CD8-positive, alpha-beta memory T cell (primary cell): ENCODE data around the gene BAG5. TPM values are rescaled to one million over a fixed set of nuclear protein-coding genes. Genes with fewer than 3 reads are reported as not detected.
"Not testable (repeated sequence)": the region's sequence is repeated elsewhere in the genome, so short reads cannot be mapped to it uniquely, and the experiment has no call there.

Experiments used
- CTCF ChIA-PET: fragments of 350-600 bp; sonication (Branson Sonifier 250); formaldehyde crosslinking; loops from one replicate; lab custom pipeline; 2021; ENCODE audit warnings: antibody characterized with exemption; lab: Charles Lee
- POLR2A ChIA-PET: fragments of 350-600 bp; sonication (Branson Sonifier 250); formaldehyde crosslinking; loops from one replicate; lab custom pipeline; 2021; ENCODE audit warnings: antibody characterized with exemption; lab: Charles Lee
- DNase-seq, 5 donors: peaks; one replicate each; pipeline versions ENCODE4 v3.0.0 to v3.0.0-alpha.2; 2020 to 2022; ENCODE audit warnings: mixed read lengths in 1 of 5
- H3K27ac ChIP-seq: one replicate; pipeline ENCODE4 v1.7.0; 2013; ENCODE audit warnings: low read depth, mild to moderate bottlenecking, low read length, moderate library complexity
- H3K27me3 ChIP-seq: 2 replicates; pipeline ENCODE4 v1.7.0; 2013; ENCODE audit warnings: low read length, mild to moderate bottlenecking; ENCODE audit not compliant: insufficient read depth, poor library complexity, severe bottlenecking
- H3K36me3 ChIP-seq: 2 replicates; pipeline ENCODE4 v1.7.0; 2013; ENCODE audit warnings: mild to moderate bottlenecking, low read length, moderate library complexity; ENCODE audit not compliant: insufficient read depth
- H3K4me1 ChIP-seq: 2 replicates; pipeline ENCODE4 v1.7.0; 2013; ENCODE audit warnings: mild to moderate bottlenecking, low read length, moderate library complexity; ENCODE audit not compliant: insufficient read depth
- H3K4me3 ChIP-seq: 2 replicates; pipeline ENCODE4 v1.7.0; 2013; ENCODE audit warnings: mild to moderate bottlenecking, low read length
- H3K9me3 ChIP-seq: 2 replicates; pipeline ENCODE4 v1.7.0; 2013; ENCODE audit warnings: mild to moderate bottlenecking, low read length
- H3K27ac Mint-ChIP-seq, 8 donors: one replicate each; pipeline ENCODE4 v1.8.0; 2020 to 2021; ENCODE audit warnings: mixed read lengths in 8 of 8, mild to moderate bottlenecking in 6 of 8, inconsistent platforms in 3 of 8, moderate library complexity in 3 of 8
- H3K27me3 Mint-ChIP-seq, 2 donors: one replicate each; pipeline ENCODE4 v1.8.0; 2020 to 2021; ENCODE audit warnings: mixed read lengths in 2 of 2, mild to moderate bottlenecking in 1 of 2, moderate library complexity in 1 of 2
- H3K36me3 Mint-ChIP-seq, 3 donors: one replicate each; pipeline ENCODE4 v1.8.0; 2020 to 2021; ENCODE audit warnings: mixed read lengths in 3 of 3, inconsistent platforms in 1 of 3, mild to moderate bottlenecking in 1 of 3
- H3K4me1 Mint-ChIP-seq, 3 donors: one replicate each; pipeline ENCODE4 v1.8.0; 2020 to 2021; ENCODE audit warnings: mixed read lengths in 3 of 3, inconsistent platforms in 1 of 3, mild to moderate bottlenecking in 1 of 3
- H3K4me3 Mint-ChIP-seq, 7 donors: one replicate each; pipeline ENCODE4 v1.8.0; 2020 to 2021; ENCODE audit warnings: mixed read lengths in 7 of 7, mild to moderate bottlenecking in 6 of 7, moderate library complexity in 4 of 7, inconsistent platforms in 2 of 7
- H3K9me3 Mint-ChIP-seq, 5 donors: one replicate each; pipeline ENCODE4 v1.8.0; 2020 to 2022; ENCODE audit warnings: mixed read lengths in 5 of 5, mild to moderate bottlenecking in 3 of 5, moderate library complexity in 2 of 5, inconsistent platforms in 1 of 5
- polyA plus RNA-seq: library from polyadenylated mRNA; unstranded; fragments of 300-500 nt; fragmentation: Illumina TruSeq; gene quantifications from one replicate; pipeline ENCODE4 v1.2.3, GENCODE V29; 2021
- total RNA-seq, 2 experiments: library from RNA; stranded (reverse); gene quantifications; one replicate each; pipeline ENCODE4 v1.2.3, GENCODE V29; 2021

Gene BAG5
- total and polyA plus RNA-seq, 3 experiments from 2014 or later: 35.9 to 40.7 (median 38.1) TPM

DNA sequence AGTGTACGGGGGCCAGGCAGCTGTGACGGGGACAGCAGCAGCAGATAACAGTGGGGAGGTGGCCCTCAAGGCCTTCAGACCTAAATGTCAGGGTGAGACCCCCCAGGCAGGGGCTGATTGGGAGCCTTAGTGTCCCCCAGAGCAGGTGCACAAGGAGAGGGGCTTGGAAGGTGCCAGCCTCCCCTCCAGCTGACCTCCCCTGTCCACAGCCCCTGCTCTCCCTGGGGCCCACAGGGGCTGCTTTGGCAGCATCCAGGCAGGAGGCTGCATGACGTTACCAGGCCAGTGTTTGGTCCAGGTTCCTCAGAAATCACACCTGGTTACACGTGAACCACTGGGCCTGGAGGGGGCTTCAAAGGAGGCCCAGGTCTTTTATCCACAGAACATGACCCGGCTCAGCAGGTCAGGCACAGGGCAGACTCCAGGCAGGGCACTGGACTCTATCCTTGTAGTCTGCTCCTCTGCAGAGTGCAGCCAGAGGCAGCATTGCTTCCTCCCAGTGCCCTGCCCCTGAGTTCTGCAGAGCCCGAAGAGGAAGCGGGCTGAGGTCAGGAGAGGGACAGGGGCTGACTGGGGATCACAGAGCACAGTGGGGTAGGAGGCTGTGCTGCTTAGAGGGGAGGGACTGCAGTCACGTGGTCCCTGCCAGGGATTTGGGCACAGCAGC lies 36.1 kb downstream of the BAG5 start:
- no peak overlapping the region for H3K27ac ChIP-seq
- H3K36me3 Mint-ChIP-seq: peaks cover 0 to 6% (median 0%) of the 10 kb centered on the region in 3 donors
- no peaks in the 10 kb centered on the region for H3K9me3 ChIP-seq
- peaks cover 32% of the 10 kb centered on the region for H3K4me1 ChIP-seq
- H3K27me3 Mint-ChIP-seq: peaks cover 4 to 6% of the 10 kb centered on the region in 2 donors
- DNase-seq: no peak
- H3K4me1 Mint-ChIP-seq: peaks cover 13 to 39% (median 29%) of the 10 kb centered on the region in 3 donors
- H3K4me3 ChIP-seq: no peak overlapping the region
- H3K27me3 ChIP-seq: no peaks in the 10 kb centered on the region
- POLR2A ChIA-PET: no interaction called here
- H3K36me3 ChIP-seq: no peaks in the 10 kb centered on the region
- CTCF ChIA-PET: interaction anchor here (3.0 kb wide), 1 partner anchor 8 kb away, joined by 22 read pairs; no protein-coding TSS in a partner anchor
- H3K9me3 Mint-ChIP-seq: no peaks in the 10 kb centered on the region
- H3K4me3 Mint-ChIP-seq: peak overlapping the region in 2 of 7 donors; percentile 9 to 28
- H3K27ac Mint-ChIP-seq: peak overlapping the region in 2 of 8 donors; percentile 10 to 70

DNA sequence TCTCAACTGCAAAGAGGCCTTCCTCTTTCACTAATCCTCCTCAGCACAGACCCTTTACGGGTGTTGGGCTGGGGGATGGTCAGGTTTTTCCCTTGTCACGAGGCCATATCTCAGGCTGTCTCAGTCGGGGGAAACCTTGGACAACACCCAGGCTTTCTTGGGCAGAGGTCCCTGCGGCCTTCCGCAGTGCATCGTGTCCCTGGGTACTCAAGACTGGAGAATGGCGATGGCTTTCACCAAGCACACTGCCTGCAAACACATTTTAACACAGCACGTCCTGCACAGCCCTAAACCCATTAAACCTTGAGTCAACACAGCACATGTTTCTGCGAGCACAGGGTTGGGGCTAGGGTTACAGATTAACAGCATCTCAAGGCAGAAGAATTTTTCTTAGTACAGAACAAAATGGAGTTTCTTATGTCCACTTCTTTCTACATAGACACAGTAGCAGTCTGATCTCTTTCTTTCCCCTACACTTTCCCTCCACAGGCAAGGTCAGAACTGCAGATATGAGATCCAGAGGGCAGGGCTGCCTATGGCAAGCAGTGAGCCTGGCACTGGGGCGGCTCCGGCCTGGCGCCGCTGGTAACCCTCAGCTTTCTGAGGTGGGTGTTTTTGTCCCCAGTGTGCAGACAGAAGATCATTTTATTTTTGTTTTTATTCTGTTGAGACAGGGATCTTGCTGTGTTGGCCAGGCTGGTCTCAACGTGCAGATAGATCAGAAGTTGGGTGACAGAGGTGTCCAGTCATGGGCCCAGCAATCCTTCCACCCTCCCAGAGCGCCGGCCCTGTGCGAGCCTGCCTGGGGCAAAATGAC lies 36.8 kb downstream of the BAG5 start:
- POLR2A ChIA-PET, H3K9me3 Mint-ChIP-seq, H3K27ac ChIP-seq, CTCF ChIA-PET, H3K4me3 ChIP-seq, H3K36me3 Mint-ChIP-seq, H3K9me3 ChIP-seq, H3K27me3 Mint-ChIP-seq, DNase-seq, H3K36me3 ChIP-seq, H3K27me3 ChIP-seq: not testable (repeated sequence)
- H3K4me1 ChIP-seq: peaks cover 26% of the 10 kb centered on the region
- peaks cover 13 to 32% (median 26%) of the 10 kb centered on the region in 3 donors for H3K4me1 Mint-ChIP-seq
- H3K27ac Mint-ChIP-seq: peak overlapping the region in 2 of 8 donors; percentile 17 to 70
- peak overlapping the region in 2 of 7 donors; percentile 28 to 66 for H3K4me3 Mint-ChIP-seq

DNA sequence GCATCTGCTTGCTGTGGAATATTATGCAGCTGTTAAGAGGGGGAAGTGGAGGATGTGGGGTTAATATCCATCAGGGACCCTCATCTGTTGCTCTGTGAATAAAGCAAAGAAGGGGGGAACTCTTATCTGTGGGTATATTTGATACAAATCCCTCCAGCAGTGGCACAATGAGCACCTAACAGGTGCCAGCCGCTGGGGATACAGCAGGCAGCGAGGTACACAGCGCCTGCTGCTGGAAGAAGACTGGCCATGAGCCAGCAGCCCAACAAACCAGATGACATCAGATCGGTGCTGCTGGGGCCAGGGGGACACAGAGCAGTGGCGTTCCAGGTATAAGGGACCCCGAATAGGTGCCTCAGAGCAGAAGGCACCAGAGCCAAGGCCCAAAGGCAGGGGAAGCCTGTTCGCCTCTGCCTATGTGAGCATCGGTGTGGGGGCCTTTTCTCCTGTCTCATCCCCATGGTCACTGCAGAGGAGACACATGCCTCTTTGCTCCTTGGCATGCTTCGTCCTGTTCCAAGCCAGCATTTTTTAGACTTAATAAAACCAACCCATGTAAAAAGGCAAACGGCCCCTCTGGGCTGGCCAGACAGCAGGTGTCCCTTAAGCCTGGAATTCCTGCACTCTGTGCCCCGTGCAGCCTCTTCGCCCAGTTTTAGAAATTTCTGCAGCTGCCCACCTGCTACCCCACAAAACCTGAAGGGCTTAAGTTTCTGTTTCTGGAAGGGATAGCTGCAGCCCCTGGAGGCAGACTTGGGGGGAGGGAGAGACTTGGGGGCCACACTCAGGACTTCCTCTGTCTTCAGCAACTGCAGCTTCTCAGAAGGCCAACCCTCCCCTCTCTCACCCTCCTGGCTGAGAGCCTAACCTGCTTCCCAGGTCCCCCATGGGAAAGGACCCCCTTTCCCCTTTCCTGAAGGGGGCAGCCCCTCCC lies 38.2 kb downstream of the BAG5 start:
- H3K4me3 Mint-ChIP-seq: peak overlapping the region in 4 of 7 donors; percentile 23 to 67 (median 34)
- CTCF ChIA-PET: no interaction called here
- H3K27me3 Mint-ChIP-seq: peaks cover 4 to 9% of the 10 kb centered on the region in 2 donors
- peaks cover under 1 to 25% (median 18%) of the 10 kb centered on the region in 3 donors for H3K4me1 Mint-ChIP-seq
- Histone ChIP-seq H3K27me3 (no peaks in the 10 kb centered on the region), H3K9me3 (no peaks in the 10 kb centered on the region), H3K4me1 (peaks cover 17% of the 10 kb centered on the region), H3K27ac (no peak overlapping the region), H3K4me3 (no peak overlapping the region), H3K36me3 (no peaks in the 10 kb centered on the region)
- H3K36me3 Mint-ChIP-seq: peaks cover 0 to 1% (median 0%) of the 10 kb centered on the region in 3 donors
- no peaks in the 10 kb centered on the region for H3K9me3 Mint-ChIP-seq
- POLR2A ChIA-PET: no interaction called here
- no peak for DNase-seq
- no peak overlapping the region for H3K27ac Mint-ChIP-seq

DNA sequence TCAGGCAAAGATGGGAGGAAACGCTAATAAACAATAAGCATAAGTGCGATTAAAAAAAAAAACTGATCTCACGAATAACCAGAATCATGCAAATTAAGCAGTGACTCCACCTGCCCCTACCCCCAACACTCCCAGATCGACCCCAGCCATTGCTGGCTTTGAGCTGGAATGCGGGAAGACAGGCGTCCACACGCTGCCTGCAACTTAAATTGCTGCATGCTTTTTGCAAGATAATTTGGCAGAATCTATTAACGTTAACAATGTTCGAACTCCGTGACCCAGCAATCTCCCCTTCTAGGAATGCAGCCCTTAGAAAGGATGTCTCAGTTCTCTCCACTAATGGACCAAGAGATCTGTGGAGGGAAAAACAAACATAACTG lies 38.9 kb downstream of the BAG5 start:
- peaks cover 0 to 25% (median 16%) of the 10 kb centered on the region in 3 donors for H3K4me1 Mint-ChIP-seq
- no peaks in the 10 kb centered on the region for H3K36me3 Mint-ChIP-seq
- no peak overlapping the region for H3K27ac Mint-ChIP-seq
- H3K9me3 Mint-ChIP-seq: no peaks in the 10 kb centered on the region
- no peak overlapping the region for H3K27ac ChIP-seq
- peaks cover 4 to 9% of the 10 kb centered on the region in 2 donors for H3K27me3 Mint-ChIP-seq
- POLR2A ChIA-PET: no interaction called here
- H3K4me3 Mint-ChIP-seq: peak overlapping the region in 6 of 7 donors; percentile 23 to 67 (median 47)
- CTCF ChIA-PET: no interaction called here
- H3K27me3 ChIP-seq: no peaks in the 10 kb centered on the region
- peaks cover 22% of the 10 kb centered on the region for H3K4me1 ChIP-seq
- no peaks in the 10 kb centered on the region for H3K36me3 ChIP-seq
- H3K9me3 ChIP-seq: no peaks in the 10 kb centered on the region
- no peak for DNase-seq
- no peak overlapping the region for H3K4me3 ChIP-seq

DNA sequence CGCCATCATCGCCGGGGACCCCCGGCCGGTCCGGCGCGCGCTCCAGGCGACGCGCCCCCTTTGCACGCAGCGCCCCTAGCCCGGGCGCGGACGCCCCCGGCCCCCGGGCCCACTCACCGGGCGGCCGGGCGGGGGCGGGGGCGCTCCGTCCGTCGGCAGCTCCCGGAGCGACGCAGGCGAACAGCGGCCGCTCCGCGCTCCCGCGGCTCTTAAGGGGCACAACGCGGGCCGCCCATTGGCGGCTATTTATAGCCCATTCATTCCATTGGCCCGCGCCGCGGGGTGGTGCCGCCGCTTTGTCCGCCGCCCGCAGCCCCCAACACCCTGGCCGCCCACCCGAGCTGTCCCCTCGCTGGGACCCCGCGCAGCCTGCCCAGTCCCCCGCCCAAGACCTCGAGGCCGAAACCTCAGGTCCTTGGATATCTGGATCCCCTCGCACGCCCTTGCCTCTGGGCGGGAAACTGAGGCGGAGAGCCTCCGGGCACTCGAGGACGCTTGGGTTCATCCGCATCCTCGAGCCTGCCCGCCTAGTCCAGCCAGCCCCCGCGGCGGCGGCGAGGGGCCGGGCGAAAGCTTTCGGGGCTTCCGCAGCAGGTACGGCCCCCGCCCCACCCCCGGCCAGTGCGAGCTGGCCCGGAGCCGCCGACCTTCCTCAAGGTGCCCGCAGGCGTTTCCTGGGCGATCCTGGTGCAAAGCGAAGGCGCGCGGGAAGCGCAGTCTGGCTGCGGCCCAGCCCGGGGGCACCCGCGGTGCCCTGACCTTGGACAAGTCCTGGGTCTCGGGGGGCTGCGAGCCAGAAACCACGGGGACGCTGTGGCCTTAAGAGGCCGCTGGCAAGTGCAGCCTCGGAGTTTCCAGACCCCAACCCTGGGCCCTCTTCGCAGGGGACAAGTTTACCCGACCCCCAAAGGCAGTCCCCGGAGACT lies 39.5 kb downstream of the BAG5 start, which contains the start of gene CKB:
CKB (minus strand) TSS at position 182 of the 926 bp plus-strand sequence. CDS start 337 bp downstream, outside the sequence.
- Mint-ChIP-seq H3K36me3 (no peaks in the 10 kb centered on the region), H3K27ac (no peak within 1 kb of the TSS), H3K9me3 (no peaks in the 10 kb centered on the region), H3K4me3 (peak within 1 kb of the TSS; percentile 41 to 79 (median 64)), H3K4me1 (peaks cover 0 to 20% (median 14%) of the 10 kb centered on the region in 3 donors), H3K27me3 (peaks cover 4 to 9% of the 10 kb centered on the region in 2 donors)
- H3K27me3 ChIP-seq: no peaks in the 10 kb centered on the region
- peaks cover 15% of the 10 kb centered on the region for H3K4me1 ChIP-seq
- ChIA-PET CTCF (no interaction called here), POLR2A (no interaction called here)
- DNase-seq: no peak
- H3K36me3 ChIP-seq: no peaks in the 10 kb centered on the region
- no peak within 1 kb of the TSS for H3K27ac ChIP-seq
- no peaks in the 10 kb centered on the region for H3K9me3 ChIP-seq
- H3K4me3 ChIP-seq: peak within 1 kb of the TSS; percentile 41

DNA sequence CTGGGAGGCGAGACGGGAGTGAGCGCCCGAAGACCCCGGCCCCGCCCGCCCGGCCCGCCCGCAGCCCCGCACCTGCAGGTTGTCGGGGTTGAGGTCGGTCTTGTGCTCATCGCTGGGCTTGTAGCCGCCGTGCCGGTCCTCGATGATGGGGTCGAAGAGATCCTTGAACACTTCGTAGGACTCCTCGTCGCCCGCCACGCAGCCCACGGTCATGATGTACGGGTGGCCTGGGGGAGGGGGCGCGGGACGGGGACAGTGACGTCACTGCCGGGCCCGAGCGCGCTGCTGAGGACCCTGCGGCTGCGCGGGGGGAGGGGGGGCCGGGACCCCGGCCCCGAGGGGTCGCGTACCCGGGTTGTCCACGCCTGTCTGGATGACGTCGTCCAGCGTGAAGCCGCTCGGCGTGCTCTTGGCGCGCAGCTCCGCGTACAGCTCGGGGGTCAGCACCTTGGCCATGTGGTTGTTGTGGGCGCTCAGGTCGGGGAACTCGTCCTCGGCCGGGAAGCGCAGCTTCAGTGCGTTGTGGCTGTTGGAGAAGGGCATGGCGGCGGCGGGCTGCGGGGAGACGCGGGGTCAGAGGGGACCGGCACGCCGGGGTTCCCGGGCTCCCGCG lies 40.4 kb downstream of the BAG5 start:
- Mint-ChIP-seq H3K27me3 (peaks cover 4 to 9% of the 10 kb centered on the region in 2 donors), H3K27ac (no peak overlapping the region), H3K4me1 (peaks cover 0 to 13% (median 6%) of the 10 kb centered on the region in 3 donors), H3K36me3 (no peaks in the 10 kb centered on the region), H3K4me3 (peak overlapping the region; percentile 41 to 79 (median 60)), H3K9me3 (no peaks in the 10 kb centered on the region)
- peak in 1 of 5 donors; percentile 55 for DNase-seq
- Histone ChIP-seq H3K36me3 (no peaks in the 10 kb centered on the region), H3K4me3 (peak overlapping the region; percentile 41), H3K27ac (no peak overlapping the region), H3K4me1 (peaks cover 13% of the 10 kb centered on the region), H3K9me3 (no peaks in the 10 kb centered on the region), H3K27me3 (no peaks in the 10 kb centered on the region)
- ChIA-PET CTCF (interaction anchor here (1.2 to 5.5 kb wide), 2 partner anchors 9 to 26 kb away, joined by 4 to 61 read pairs; no protein-coding TSS in a partner anchor), POLR2A (interaction anchor here (1.7 kb wide), 1 partner anchor 9 kb away, joined by 5 read pairs; no protein-coding TSS in a partner anchor)
